ENCODE data around the gene RPL22. TPM values are rescaled to one million over a fixed set of nuclear protein-coding genes. Genes with fewer than 3 reads are reported as not detected.

The RPL22 gene
- total and polyA plus RNA-seq, 2 of the 4 experiments (the other 2 are of a cell fraction), result 26.2 to 131 TPM

GRCh38 chr1:6142734-6143133 is 56.7 kb downstream of the RPL22 start:
- DNase-seq, result no peak
- Histone ChIP-seq H3K23ac (ENCODE audit: low read depth, low read length) (no peak overlapping the region), H4K8ac (ENCODE audit: low read depth in 2 of 2, low read length in 2 of 2) (no peak overlapping the region), H3K9me1 (ENCODE audit: insufficient read depth, low read length) (no peaks in the 10 kb centered on the region), H3K27ac (ENCODE audit: insufficient read depth, low read length) (no peak overlapping the region), H2BK15ac (ENCODE audit: low read depth, low read length) (no peak overlapping the region), H3K4me3 (ENCODE audit: insufficient read depth, low read depth, low read length) (no peak overlapping the region), H3K4me1 (ENCODE audit: control insufficient read depth, insufficient read depth, low read length) (no peaks in the 10 kb centered on the region), H2BK20ac (ENCODE audit: low read depth, low read length) (no peak overlapping the region), H2BK120ac (ENCODE audit: low read depth, low read length) (no peak overlapping the region), H4K91ac (ENCODE audit: insufficient read depth, low read depth, low read length) (no peak overlapping the region), H2AK5ac (ENCODE audit: low read depth, low read length) (no peak overlapping the region), H2BK5ac (ENCODE audit: low read depth, low read length, poor library complexity, severe bottlenecking) (no peak overlapping the region), H3K14ac (replicated peaks; ENCODE audit: low read depth, low read length) (no peak overlapping the region), H3K18ac (ENCODE audit: low read depth, low read length) (no peak overlapping the region), H4K5ac (ENCODE audit: low read depth, low read length) (no peak overlapping the region), H4K20me1 (ENCODE audit: insufficient read depth, low read length) (no peaks in the 10 kb centered on the region), H3K79me1 (ENCODE audit: low read depth in 1 of 2, low read length in 2 of 2) (no peaks in the 10 kb centered on the region), H3K9ac (ENCODE audit: low read depth, low read length) (no peak overlapping the region), H3K36me3 (ENCODE audit: control insufficient read depth, insufficient read depth, low read length) (no peaks in the 10 kb centered on the region), H3K4me2 (ENCODE audit: low read depth, low read length) (no peak overlapping the region), H3K9me3 (ENCODE audit: control insufficient read depth, insufficient read depth, low read length) (no peaks in the 10 kb centered on the region), H2AK9ac (replicated peaks; ENCODE audit: low read depth, low read length, poor library complexity) (no peak overlapping the region), H3K4ac (ENCODE audit: low read depth, low read length) (no peak overlapping the region), H3K56ac (ENCODE audit: extremely low read depth, insufficient read depth, low read length) (no peak overlapping the region), H3K27me3 (ENCODE audit: control insufficient read depth, insufficient read depth, low read length) (peaks cover 38% of the 10 kb centered on the region), H2AFZ (replicated peaks; ENCODE audit: low read length, poor library complexity) (no peak overlapping the region)
- POLR2A ChIA-PET (ENCODE audit: unreplicated experiment), result no interaction called here
- in situ Hi-C loops (cut with MboI; ENCODE audit: low sequenced_read_pairs) (no loop called here), intact Hi-C loops (cut with micrococcal nuclease) (no loop called here), dilution Hi-C loops (cut with HindIII; ENCODE audit: low sequenced_read_pairs, unreplicated experiment) (no loop called here)
- ATAC-seq (ENCODE audit: low read depth), result no peak
- TF ChIP-seq SMC3 (IDR thresholded peaks at IDR 0.05; ENCODE audit: low read depth, low read length), result no peak
- no peak for TF ChIP-seq NFE2L2 (IDR thresholded peaks at IDR 0.05; ENCODE audit: low read depth, low read length)
- no peak for TF ChIP-seq BHLHE40 (IDR thresholded peaks at IDR 0.05; ENCODE audit: low read depth, low read length)
- no peak for TF ChIP-seq RAD21 (IDR thresholded peaks at IDR 0.05; ENCODE audit: low read length)
- whole genome bisulfite sequencing, 2 experiments (ENCODE audit: extremely low coverage in 2 of 2, insufficient read length in 1 of 2), result 52% methylated on average over 4 of the region's 4 CpGs; no CpG with 5 or more reads in 1 of the 2 experiments
- BruUV-seq (replicated peaks), result no TSS peak
- CTCF ChIA-PET, result no interaction called here

Measured in IMR-90 (cell line).